Nucleus accumbens (tissue), 56 donors: ENCODE measurements around the gene UBE2Z.

Source experiments
- DNase-seq, 56 donors: peaks; one replicate each; lab custom pipeline; 2025; lab: John Stamatoyannopoulos, UW

The UBE2Z gene

DNA sequence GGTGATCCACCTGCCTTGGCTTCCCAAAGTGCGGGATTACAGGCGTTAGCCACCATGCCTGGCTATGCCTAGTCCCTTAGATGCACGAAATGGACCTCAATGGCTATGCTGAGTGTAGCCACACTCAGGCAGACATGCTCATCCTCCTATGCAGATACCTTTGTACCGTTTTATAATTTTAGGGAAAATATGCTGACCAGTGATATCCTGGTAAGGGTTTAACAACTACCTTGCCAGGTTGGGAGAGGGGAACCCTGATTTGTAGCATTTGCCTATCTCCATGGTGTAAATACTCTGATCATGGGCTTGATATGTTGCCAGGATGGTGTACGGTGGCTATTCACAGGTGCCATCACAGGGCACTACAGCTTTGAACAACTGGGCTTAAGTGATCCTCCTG is 43.4 kb downstream of the UBE2Z start:
- DNase-seq, result no peak

DNA sequence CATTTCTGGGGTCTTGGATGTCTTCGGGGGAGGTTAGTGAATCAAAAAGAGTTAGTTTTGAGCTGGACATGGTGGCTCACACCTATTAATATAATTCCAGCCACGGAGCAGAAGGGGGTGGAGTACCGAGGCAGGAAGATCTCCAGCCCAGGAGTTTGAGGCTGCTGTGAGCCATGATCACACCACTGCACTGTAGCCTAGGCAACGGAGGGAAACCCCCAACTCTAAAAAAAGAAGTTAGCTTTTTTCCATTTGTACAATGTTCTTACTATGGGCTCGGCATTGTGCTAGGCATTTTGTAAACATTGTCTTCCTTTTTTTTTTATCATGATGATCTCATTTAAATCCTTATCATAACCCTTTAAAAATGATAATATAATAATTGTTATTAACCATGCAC is 44.7 kb downstream of the UBE2Z start:
- DNase-seq, result no peak

DNA sequence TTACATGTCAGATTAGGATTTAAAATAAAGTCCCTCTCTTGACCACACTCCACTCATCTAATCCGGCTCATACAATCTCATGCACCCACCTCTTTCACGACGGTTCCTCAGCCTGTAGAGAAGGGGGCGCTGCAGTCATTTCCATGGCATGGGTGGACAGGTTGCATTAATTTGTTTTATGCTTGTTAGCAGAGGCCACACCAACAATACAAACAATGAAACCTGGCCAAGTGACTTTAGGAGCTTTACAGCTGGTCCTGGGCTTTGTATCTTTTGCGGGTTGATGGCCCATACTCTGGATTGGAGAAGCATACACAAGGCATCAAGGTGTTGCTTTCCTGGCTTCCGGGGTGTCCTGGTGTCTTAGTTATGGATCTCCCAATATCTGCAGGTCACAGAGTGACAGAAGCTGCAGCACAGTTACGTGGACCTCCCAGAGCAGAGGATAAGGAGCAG is 46.1 kb downstream of the UBE2Z start:
- DNase-seq, result no peak

DNA sequence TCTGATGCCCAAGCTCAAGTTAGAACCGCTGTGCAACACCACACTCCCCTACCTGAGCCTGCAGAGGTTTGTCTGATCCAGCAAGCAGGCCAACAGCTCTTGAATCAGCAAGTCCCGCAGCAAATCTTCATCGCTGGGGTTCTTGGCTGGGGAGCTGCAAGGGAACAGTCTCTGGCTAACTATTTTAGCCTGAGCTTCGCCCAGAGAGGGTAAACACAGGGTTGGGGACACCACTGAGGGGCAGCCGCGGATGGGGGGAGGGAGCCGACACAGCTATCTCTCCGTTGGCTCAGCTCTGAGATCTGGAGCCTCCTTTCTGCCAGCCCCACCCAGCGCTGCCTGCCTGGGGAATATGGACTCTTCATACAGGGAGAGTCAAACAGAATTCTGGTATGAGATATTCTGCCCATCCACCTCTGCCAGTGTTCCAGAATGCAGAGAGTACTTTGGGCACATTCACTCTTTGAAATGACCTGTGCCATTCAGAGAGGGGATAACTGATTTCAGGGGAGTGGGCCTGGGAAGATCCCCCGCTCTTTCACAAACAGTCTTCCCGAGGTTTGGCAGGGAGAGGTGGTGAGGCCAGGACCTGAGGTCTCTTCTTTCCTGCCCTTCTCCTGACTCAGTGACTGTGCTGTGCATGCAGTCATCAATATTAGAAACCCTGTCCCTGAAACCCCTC is 52.8 kb downstream of the UBE2Z start:
- no peak for DNase-seq

DNA sequence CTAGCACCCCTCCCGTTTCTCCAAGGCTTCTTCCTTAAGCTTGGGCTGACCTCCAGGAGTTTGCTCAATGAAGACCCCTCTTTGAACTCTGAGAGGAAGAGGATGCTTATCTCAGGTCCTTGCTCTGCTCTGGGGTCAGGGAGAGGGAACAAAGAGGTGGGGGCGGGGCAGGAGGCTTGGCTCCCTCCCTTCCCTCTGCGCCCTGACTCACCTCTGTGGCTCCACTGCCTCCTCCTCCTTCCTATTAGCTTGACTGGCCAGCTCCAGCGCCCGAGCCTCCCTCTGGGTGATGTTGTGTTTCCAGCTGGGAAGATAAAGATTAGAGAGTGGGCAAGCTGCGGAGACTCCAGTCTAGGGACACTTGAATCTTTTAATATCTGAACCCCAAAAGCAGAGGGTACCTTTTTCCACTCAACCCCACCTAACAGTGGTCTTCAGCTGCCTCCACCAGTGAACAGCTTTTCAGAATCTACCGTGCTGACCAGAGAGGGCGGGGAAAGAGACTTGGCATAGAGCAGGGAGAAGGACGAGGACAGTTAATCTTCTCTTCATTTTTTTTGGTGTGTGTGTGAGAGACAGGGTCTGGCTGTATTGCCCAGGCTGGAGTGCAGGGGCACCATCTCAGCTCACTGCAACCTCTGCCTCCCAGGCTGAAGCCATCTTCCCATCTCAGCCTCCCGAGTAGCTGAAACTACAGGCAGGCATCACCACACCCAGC is 53.5 kb downstream of the UBE2Z start:
- no peak for DNase-seq

DNA sequence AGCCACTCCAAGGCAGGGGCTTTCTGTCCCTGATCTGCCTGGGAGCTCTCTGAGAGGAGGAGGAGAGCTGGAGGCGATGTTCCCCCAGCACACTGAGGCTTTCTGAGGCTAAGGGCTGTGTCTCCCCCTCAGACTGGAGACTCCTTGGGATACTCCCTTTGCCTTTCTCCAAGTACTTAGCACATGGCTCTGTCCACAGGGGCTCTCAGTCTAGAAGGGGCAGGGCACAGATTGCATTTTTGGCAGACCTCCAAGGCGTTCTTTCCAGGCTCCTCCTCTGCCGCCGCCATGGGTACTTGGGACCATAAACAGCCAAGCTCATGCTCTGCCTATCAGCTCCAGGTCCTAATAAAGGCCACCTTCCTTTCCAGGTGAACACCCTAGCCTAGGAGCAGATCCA is 62.0 kb downstream of the UBE2Z start:
- DNase-seq, result no peak

DNA sequence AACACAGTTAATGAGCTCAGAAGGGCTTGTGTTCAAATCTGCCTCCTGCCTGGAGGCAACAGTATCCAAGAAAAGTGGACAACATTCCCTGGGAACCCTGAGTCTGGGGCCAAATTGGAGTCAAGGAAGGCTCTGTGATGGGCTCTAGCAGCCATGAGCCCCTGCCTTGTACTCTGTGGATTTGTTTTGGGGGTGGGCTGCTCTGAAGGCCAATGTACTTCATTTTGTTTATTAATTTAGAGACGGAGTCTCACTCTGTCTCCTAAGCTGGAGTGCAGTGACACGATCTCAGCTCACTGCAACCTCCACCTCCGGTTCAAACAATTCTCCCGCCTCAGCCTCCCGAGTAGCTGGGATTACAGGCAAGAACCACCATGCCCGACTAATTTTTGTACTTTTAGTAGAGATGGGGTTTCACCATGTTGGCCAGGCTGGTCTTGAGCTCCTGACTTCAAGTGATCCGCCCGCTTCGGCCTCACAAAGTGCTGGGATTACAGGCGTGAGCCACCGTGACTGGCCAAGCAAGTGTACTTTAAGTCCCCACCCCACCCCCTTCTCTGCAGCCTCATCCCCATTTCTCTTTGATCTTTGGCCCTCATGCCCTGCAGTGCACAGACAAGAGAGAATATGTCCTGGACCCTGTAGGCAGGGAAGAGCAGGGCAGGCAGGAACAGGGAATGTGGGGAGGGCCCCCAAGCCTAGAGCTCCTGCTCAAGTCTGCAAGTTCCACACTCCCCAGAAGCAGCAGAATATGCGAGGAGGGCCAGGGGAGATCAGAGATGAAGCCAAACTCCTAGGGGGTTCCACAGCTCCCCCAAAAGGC is 62.9 kb downstream of the UBE2Z start:
- no peak for DNase-seq

DNA sequence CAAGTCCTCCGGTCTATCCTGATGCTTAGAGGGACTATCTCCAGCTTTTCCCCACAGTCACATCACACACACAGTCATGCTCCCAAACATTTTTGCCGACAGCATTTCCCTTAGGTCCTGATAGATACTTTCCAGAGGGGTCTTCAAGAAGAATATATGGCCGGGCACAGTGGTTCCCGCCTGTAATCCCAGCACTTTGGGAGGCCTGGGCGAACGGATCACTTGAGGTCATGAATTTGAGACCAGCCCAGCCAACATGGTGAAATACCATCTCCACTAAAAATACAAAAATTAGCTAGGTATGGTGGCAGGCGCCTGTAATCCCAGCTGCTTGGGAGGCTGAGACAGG is 64.5 kb downstream of the UBE2Z start:
- DNase-seq, result no peak

DNA sequence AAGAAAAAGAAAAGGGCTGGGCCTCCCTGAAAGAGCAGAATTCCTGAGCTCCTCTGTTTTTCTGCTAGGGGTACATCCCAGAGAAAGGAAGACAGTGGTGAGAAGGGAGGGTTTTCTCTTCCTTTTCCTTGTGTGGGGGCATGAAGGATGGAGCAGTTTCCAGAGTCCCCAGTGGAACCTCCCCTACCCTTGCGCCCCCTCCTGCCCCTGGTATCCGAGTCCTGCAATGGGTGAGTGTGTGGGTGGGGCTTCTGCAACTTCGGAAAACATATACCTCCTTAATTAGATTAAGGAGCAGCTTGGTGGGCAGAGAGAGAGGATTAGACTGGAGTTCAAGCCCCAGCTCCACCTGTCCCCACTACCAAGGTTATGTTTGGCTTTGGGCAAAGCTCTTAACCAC is 65.6 kb downstream of the UBE2Z start:
- DNase-seq, result no peak
